ENCODE data around the gene COLEC11.
"Not testable (repeated sequence)": the region's sequence is repeated elsewhere in the genome, so short reads cannot be mapped to it uniquely, and the experiment has no call there.

- TF ChIP-seq POLR2A (IDR thresholded peaks at IDR 0.05; ENCODE audit: low read length); GATA1 (IDR thresholded peaks at IDR 0.05; ENCODE audit: low read depth, low read length): not testable (repeated sequence)
These were observed 25.3 kb upstream of the COLEC11 start for GRCh38 chr2:3569656-3570055.

All from erythroblast (primary cell).